WTC11 (cell line): ENCODE measurements around the gene TNFSF9.

Experiments
- ATF2 ChIP-seq: sonication (generic); formaldehyde crosslinking; IDR thresholded peaks from 2 replicates; pipeline ENCODE4 v1.8.1; 2022; ENCODE audit warnings: low read depth, missing genetic modification reagents, borderline replicate concordance
- CTCF ChIP-seq: fragments of 200-600 bp; IDR thresholded peaks from 2 replicates; pipeline ENCODE4 v1.8.0; 2022; ENCODE audit warnings: antibody characterized with exemption
- E2F1 ChIP-seq: sonication (generic); formaldehyde crosslinking; IDR thresholded peaks from 2 replicates; pipeline ENCODE4 v1.8.0; 2022; ENCODE audit warnings: mild to moderate bottlenecking, missing genetic modification reagents
- ESRRA ChIP-seq: sonication (generic); formaldehyde crosslinking; IDR thresholded peaks from 2 replicates; pipeline ENCODE4 v1.8.1; 2022; ENCODE audit warnings: mild to moderate bottlenecking, missing genetic modification reagents, borderline replicate concordance
- GRHL2 ChIP-seq: fragments of 250-450 bp; sonication (Bioruptor Pico); IDR thresholded peaks from 2 replicates; pipeline ENCODE4 v1.8.0; 2022; ENCODE audit warnings: mild to moderate bottlenecking, moderate library complexity; ENCODE audit not compliant: insufficient replicate concordance, severe bottlenecking
- GTF2I ChIP-seq: fragments of 250-450 bp; sonication (Bioruptor Pico); conservative IDR thresholded peaks from 2 replicates; pipeline ENCODE4 v1.4.0; 2021; ENCODE audit warnings: mild to moderate bottlenecking
- NR3C1 ChIP-seq: sonication (generic); formaldehyde crosslinking; conservative IDR thresholded peaks from 2 replicates; pipeline ENCODE4 v1.8.1; 2023; ENCODE audit warnings: low read depth, mild to moderate bottlenecking, missing genetic modification reagents
- OVOL2 ChIP-seq: fragments of 250-450 bp; sonication (Bioruptor Pico); IDR thresholded peaks from 2 replicates; pipeline ENCODE4 v1.9.0; 2021; ENCODE audit warnings: mild to moderate bottlenecking, borderline replicate concordance
- RELA ChIP-seq: sonication (generic); formaldehyde crosslinking; IDR thresholded peaks from 2 replicates; pipeline ENCODE4 v1.8.1; 2022; ENCODE audit warnings: missing genetic modification reagents, mild to moderate bottlenecking, borderline replicate concordance
- SMAD4 ChIP-seq: sonication (generic); formaldehyde crosslinking; IDR thresholded peaks from 2 replicates; pipeline ENCODE4 v1.8.0; 2022; ENCODE audit warnings: mild to moderate bottlenecking, missing genetic modification reagents
- TP53 ChIP-seq: sonication (generic); formaldehyde crosslinking; IDR thresholded peaks from 2 replicates; pipeline ENCODE4 v1.8.1; 2023; ENCODE audit warnings: mild to moderate bottlenecking, missing genetic modification reagents
- TF ChIP-seq, protein P1 (sequence below): sonication (generic); formaldehyde crosslinking; IDR thresholded peaks from 2 replicates; pipeline ENCODE4 v1.8.0; 2022; ENCODE audit warnings: mild to moderate bottlenecking, missing genetic modification reagents
- TF ChIP-seq, protein P2 (sequence below): fragments of 250-450 bp; sonication (Bioruptor Pico); IDR thresholded peaks from 2 replicates; pipeline ENCODE4 v2.1.2; 2022; ENCODE audit warnings: mild to moderate bottlenecking, moderate library complexity

GRCh38 chr19:6568816-6569215 is 38.0 kb downstream of the TNFSF9 start:
- no peak for TF ChIP-seq TP53 (CRISPR knock-in tag)
- TF ChIP-seq CTCF: no peak
- TF ChIP-seq OVOL2 (CRISPR knock-in tag): no peak
- TF ChIP-seq NR3C1: no peak
- TF ChIP-seq GRHL2 (CRISPR knock-in tag): no peak
- TF ChIP-seq RELA (CRISPR knock-in tag): no peak
- TF ChIP-seq GTF2I (CRISPR knock-in tag): no peak
- no peak for TF ChIP-seq ATF2 (CRISPR knock-in tag)
- TF ChIP-seq, protein P1, sequence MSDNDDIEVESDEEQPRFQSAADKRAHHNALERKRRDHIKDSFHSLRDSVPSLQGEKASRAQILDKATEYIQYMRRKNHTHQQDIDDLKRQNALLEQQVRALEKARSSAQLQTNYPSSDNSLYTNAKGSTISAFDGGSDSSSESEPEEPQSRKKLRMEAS: no peak
- TF ChIP-seq E2F1 (CRISPR knock-in tag): no peak
- TF ChIP-seq SMAD4 (CRISPR knock-in tag): no peak
- no peak for TF ChIP-seq ESRRA (CRISPR knock-in tag)
- TF ChIP-seq, protein P2, sequence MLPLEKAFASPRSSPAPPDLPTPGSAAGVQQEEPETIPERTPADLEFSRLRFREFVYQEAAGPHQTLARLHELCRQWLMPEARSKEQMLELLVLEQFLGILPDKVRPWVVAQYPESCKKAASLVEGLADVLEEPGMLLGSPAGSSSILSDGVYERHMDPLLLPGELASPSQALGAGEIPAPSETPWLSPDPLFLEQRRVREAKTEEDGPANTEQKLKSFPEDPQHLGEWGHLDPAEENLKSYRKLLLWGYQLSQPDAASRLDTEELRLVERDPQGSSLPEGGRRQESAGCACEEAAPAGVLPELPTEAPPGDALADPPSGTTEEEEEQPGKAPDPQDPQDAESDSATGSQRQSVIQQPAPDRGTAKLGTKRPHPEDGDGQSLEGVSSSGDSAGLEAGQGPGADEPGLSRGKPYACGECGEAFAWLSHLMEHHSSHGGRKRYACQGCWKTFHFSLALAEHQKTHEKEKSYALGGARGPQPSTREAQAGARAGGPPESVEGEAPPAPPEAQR (CRISPR knock-in tag): no peak
